LHCN-M2 (cell line): Measurements from ENCODE around the gene DIP2C. TPM values are rescaled to one million over a fixed set of nuclear protein-coding genes. Genes with fewer than 3 reads are reported as not detected.
"Not testable (repeated sequence)": the region's sequence is repeated elsewhere in the genome, so short reads cannot be mapped to it uniquely, and the experiment has no call there.

ENCODE experiments used
- DNase-seq: peaks from one replicate; pipeline ENCODE4 v3.0.0-alpha.2; 2012; ENCODE audit warnings: low read depth
- total RNA-seq: library from RNA; depleted of rRNA; stranded (reverse); fragments of >200 nt; gene quantifications from 2 replicates; pipeline ENCODE4 v1.2.3, GENCODE V29; 2014

Gene DIP2C
- total RNA-seq, 1 experiment from 2014 or later = 4.9 TPM

GRCh38 chr10:519055-519715 is 170.3 kb downstream of the DIP2C start:
- DNase-seq = no peak

GRCh38 chr10:517872-518475 is 171.5 kb downstream of the DIP2C start:
- no peak for DNase-seq

- no peak for DNase-seq
Measured at GRCh38 chr10:517241-517830, 172.1 kb downstream of the DIP2C start.

GRCh38 chr10:516764-517163 is 172.7 kb downstream of the DIP2C start:
- DNase-seq = no peak

- no peak for DNase-seq
Measured at GRCh38 chr10:515674-516073, 173.8 kb downstream of the DIP2C start.

- DNase-seq = no peak
Measured at GRCh38 chr10:514137-514671, 175.3 kb downstream of the DIP2C start.

- no peak for DNase-seq
Measured at GRCh38 chr10:513393-513792, 176.1 kb downstream of the DIP2C start.

GRCh38 chr10:512661-513060 is 176.8 kb downstream of the DIP2C start:
- DNase-seq = not testable (repeated sequence)

GRCh38 chr10:511849-512191 is 177.6 kb downstream of the DIP2C start:
- DNase-seq = no peak

GRCh38 chr10:511101-511848 is 178.2 kb downstream of the DIP2C start:
- DNase-seq = peak; percentile 87

GRCh38 chr10:510415-510881 is 179.0 kb downstream of the DIP2C start:
- DNase-seq = no peak

GRCh38 chr10:509361-510102 is 179.9 kb downstream of the DIP2C start:
- DNase-seq = no peak

- no peak for DNase-seq
Measured at GRCh38 chr10:508726-509125, 180.7 kb downstream of the DIP2C start.

GRCh38 chr10:507908-508444 is 181.5 kb downstream of the DIP2C start:
- DNase-seq = no peak

- no peak for DNase-seq
Measured at GRCh38 chr10:507355-507699, 182.1 kb downstream of the DIP2C start.

- no peak for DNase-seq
Measured at GRCh38 chr10:506451-507354, 182.8 kb downstream of the DIP2C start.

GRCh38 chr10:505419-505818 is 184.0 kb downstream of the DIP2C start:
- DNase-seq = no peak

- DNase-seq = no peak
Measured at GRCh38 chr10:504806-505205, 184.7 kb downstream of the DIP2C start.

- no peak for DNase-seq
Measured at GRCh38 chr10:504121-504611, 185.3 kb downstream of the DIP2C start.

- DNase-seq = no peak
Measured at GRCh38 chr10:501596-501995, 187.9 kb downstream of the DIP2C start.
